Measurements from ENCODE around the gene TAF10. TPM values are rescaled to one million over a fixed set of nuclear protein-coding genes. Genes with fewer than 3 reads are reported as not detected.

Gene TAF10
- total and polyA plus RNA-seq, 4 donors: 10.5 to 58.1 (median 31.5) TPM

GRCh38 chr11:6658647-6659046 lies 46.6 kb upstream of the TAF10 start:
- no peak overlapping the region for H3K9ac ChIP-seq (ENCODE audit: low read depth in 1 of 2, low read length in 2 of 2)

DNA sequence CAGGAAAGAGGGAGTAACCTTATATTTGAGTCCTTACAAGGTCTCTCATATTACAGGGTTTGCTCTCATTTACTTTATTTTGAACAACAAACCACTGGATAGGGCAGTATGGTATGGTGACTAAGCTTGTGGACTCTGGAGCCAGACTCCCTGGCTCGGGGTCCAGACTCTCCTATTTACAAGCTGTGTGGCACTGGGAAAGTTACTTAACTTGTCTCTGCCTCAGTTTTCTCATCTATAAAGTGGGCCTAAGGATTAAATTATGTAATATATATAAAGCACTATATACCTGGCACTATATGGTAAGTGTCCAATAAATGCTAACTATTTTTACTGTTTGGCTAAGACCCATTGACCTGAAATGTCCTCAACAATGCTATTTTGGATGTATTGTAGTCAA lies 45.3 kb upstream of the TAF10 start:
- H3K27me3 ChIP-seq (ENCODE audit: control insufficient read depth in 4 of 4, insufficient read depth in 4 of 4, low read length in 3 of 4): no peaks in the 10 kb centered on the region
- H3K27ac ChIP-seq (ENCODE audit: low read depth in 1 of 2, low read length in 2 of 2): no peak overlapping the region
- H3K9me3 ChIP-seq (ENCODE audit: control insufficient read depth in 4 of 4, low read length in 3 of 4): no peaks in the 10 kb centered on the region
- no peak for TF ChIP-seq MAX (IDR thresholded peaks at IDR 0.05)
- no peak for TF ChIP-seq HNF4G (IDR thresholded peaks at IDR 0.05)
- TF ChIP-seq SP1 (IDR thresholded peaks at IDR 0.05): no peak
- TF ChIP-seq TAF1 (conservative IDR thresholded peaks at IDR 0.05): no peak
- TF ChIP-seq, protein P1, sequence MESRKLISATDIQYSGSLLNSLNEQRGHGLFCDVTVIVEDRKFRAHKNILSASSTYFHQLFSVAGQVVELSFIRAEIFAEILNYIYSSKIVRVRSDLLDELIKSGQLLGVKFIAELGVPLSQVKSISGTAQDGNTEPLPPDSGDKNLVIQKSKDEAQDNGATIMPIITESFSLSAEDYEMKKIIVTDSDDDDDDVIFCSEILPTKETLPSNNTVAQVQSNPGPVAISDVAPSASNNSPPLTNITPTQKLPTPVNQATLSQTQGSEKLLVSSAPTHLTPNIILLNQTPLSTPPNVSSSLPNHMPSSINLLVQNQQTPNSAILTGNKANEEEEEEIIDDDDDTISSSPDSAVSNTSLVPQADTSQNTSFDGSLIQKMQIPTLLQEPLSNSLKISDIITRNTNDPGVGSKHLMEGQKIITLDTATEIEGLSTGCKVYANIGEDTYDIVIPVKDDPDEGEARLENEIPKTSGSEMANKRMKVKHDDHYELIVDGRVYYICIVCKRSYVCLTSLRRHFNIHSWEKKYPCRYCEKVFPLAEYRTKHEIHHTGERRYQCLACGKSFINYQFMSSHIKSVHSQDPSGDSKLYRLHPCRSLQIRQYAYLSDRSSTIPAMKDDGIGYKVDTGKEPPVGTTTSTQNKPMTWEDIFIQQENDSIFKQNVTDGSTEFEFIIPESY (IDR thresholded peaks at IDR 0.05): no peak
- TF ChIP-seq, protein P2, sequence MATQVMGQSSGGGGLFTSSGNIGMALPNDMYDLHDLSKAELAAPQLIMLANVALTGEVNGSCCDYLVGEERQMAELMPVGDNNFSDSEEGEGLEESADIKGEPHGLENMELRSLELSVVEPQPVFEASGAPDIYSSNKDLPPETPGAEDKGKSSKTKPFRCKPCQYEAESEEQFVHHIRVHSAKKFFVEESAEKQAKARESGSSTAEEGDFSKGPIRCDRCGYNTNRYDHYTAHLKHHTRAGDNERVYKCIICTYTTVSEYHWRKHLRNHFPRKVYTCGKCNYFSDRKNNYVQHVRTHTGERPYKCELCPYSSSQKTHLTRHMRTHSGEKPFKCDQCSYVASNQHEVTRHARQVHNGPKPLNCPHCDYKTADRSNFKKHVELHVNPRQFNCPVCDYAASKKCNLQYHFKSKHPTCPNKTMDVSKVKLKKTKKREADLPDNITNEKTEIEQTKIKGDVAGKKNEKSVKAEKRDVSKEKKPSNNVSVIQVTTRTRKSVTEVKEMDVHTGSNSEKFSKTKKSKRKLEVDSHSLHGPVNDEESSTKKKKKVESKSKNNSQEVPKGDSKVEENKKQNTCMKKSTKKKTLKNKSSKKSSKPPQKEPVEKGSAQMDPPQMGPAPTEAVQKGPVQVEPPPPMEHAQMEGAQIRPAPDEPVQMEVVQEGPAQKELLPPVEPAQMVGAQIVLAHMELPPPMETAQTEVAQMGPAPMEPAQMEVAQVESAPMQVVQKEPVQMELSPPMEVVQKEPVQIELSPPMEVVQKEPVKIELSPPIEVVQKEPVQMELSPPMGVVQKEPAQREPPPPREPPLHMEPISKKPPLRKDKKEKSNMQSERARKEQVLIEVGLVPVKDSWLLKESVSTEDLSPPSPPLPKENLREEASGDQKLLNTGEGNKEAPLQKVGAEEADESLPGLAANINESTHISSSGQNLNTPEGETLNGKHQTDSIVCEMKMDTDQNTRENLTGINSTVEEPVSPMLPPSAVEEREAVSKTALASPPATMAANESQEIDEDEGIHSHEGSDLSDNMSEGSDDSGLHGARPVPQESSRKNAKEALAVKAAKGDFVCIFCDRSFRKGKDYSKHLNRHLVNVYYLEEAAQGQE (IDR thresholded peaks at IDR 0.05): no peak
- 60% methylated on average over 1 of the region's 1 CpG for WGBS
- no peak for DNase-seq (ENCODE audit: low spot score)
- no peaks in the 10 kb centered on the region for H3K36me3 ChIP-seq (ENCODE audit: control insufficient read depth in 4 of 4, insufficient read depth in 3 of 4, low read depth in 1 of 4, low read length in 3 of 4)
- H3K9ac ChIP-seq (ENCODE audit: low read depth in 1 of 2, low read length in 2 of 2): no peak overlapping the region
- H3K4me3 ChIP-seq (ENCODE audit: low read depth in 1 of 3, low read length in 3 of 3): no peak overlapping the region
- H3K4me1 ChIP-seq (ENCODE audit: control insufficient read depth in 4 of 4, insufficient read depth in 4 of 4, low read length in 3 of 4): peaks cover 0 to 10% (median 3%) of the 10 kb centered on the region in 4 donors

More at GRCh38 chr11:6658647-6659046, 46.6 kb upstream of the TAF10 start:
- Histone ChIP-seq H3K27ac (ENCODE audit: low read depth in 1 of 2, low read length in 2 of 2) (no peak overlapping the region), H3K4me1 (ENCODE audit: control insufficient read depth in 4 of 4, insufficient read depth in 4 of 4, low read length in 3 of 4) (peaks cover 0 to 10% (median 3%) of the 10 kb centered on the region in 4 donors), H3K27me3 (ENCODE audit: control insufficient read depth in 4 of 4, insufficient read depth in 4 of 4, low read length in 3 of 4) (no peaks in the 10 kb centered on the region), H3K4me3 (ENCODE audit: low read depth in 1 of 3, low read length in 3 of 3) (no peak overlapping the region), H3K9me3 (ENCODE audit: control insufficient read depth in 4 of 4, low read length in 3 of 4) (no peaks in the 10 kb centered on the region), H3K36me3 (ENCODE audit: control insufficient read depth in 4 of 4, insufficient read depth in 3 of 4, low read depth in 1 of 4, low read length in 3 of 4) (no peaks in the 10 kb centered on the region)
- DNase-seq (ENCODE audit: low spot score): no peak
- no peak for TF ChIP-seq RAD21 (IDR thresholded peaks at IDR 0.05)
- TF ChIP-seq SP1 (IDR thresholded peaks at IDR 0.05): no peak
- TF ChIP-seq, protein P1 (IDR thresholded peaks at IDR 0.05): no peak
- no peak for TF ChIP-seq GABPA (IDR thresholded peaks at IDR 0.05 in 1 of 2, conservative IDR thresholded peaks at IDR 0.05 in 1 of 2)
- no peak for TF ChIP-seq FOXA1 (IDR thresholded peaks at IDR 0.05)
- no peak for TF ChIP-seq NR2F2 (IDR thresholded peaks at IDR 0.05)
- TF ChIP-seq MAX (IDR thresholded peaks at IDR 0.05): no peak
- no peak for TF ChIP-seq RXRA (IDR thresholded peaks at IDR 0.05)
- TF ChIP-seq, protein P3, sequence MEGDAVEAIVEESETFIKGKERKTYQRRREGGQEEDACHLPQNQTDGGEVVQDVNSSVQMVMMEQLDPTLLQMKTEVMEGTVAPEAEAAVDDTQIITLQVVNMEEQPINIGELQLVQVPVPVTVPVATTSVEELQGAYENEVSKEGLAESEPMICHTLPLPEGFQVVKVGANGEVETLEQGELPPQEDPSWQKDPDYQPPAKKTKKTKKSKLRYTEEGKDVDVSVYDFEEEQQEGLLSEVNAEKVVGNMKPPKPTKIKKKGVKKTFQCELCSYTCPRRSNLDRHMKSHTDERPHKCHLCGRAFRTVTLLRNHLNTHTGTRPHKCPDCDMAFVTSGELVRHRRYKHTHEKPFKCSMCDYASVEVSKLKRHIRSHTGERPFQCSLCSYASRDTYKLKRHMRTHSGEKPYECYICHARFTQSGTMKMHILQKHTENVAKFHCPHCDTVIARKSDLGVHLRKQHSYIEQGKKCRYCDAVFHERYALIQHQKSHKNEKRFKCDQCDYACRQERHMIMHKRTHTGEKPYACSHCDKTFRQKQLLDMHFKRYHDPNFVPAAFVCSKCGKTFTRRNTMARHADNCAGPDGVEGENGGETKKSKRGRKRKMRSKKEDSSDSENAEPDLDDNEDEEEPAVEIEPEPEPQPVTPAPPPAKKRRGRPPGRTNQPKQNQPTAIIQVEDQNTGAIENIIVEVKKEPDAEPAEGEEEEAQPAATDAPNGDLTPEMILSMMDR (IDR thresholded peaks at IDR 0.05; ENCODE audit: low read depth, low read length, missing input control): no peak
- TF ChIP-seq YY1 (IDR thresholded peaks at IDR 0.05): no peak
- no peak for TF ChIP-seq JUND (IDR thresholded peaks at IDR 0.05)
- TF ChIP-seq TAF1 (conservative IDR thresholded peaks at IDR 0.05): no peak
- TF ChIP-seq HNF4A (conservative IDR thresholded peaks at IDR 0.05): no peak
- no peak for TF ChIP-seq ATF3 (IDR thresholded peaks at IDR 0.05)
- no peak for TF ChIP-seq EGR1 (IDR thresholded peaks at IDR 0.05; ENCODE audit: low read depth in 2 of 2)
- TF ChIP-seq HNF4G (IDR thresholded peaks at IDR 0.05): no peak
- no peak for TF ChIP-seq FOXA2 (IDR thresholded peaks at IDR 0.05)
